Glutamatergic neuron (in vitro differentiated cells): ENCODE measurements around the gene TAF1L. TPM values are rescaled to one million over a fixed set of nuclear protein-coding genes. Genes with fewer than 3 reads are reported as not detected.
"Not testable (repeated sequence)": the region's sequence is repeated elsewhere in the genome, so short reads cannot be mapped to it uniquely, and the experiment has no call there.

ENCODE experiments used
- DNase-seq: peaks from one replicate; pipeline ENCODE4 v3.0.0; 2022
- H3K27ac Mint-ChIP-seq: one replicate; pipeline ENCODE4 v1.8.0; 2020; ENCODE audit warnings: mild to moderate bottlenecking, mixed read lengths, inconsistent platforms; ENCODE audit not compliant: unreplicated experiment
- H3K27me3 Mint-ChIP-seq: one replicate; pipeline ENCODE4 v1.8.0; 2020; ENCODE audit warnings: mild to moderate bottlenecking, moderate library complexity, mixed read lengths, inconsistent platforms; ENCODE audit not compliant: unreplicated experiment
- H3K36me3 Mint-ChIP-seq: one replicate; pipeline ENCODE4 v1.8.0; 2020; ENCODE audit warnings: mild to moderate bottlenecking, mixed read lengths, inconsistent platforms; ENCODE audit not compliant: unreplicated experiment
- H3K4me1 Mint-ChIP-seq: one replicate; pipeline ENCODE4 v1.8.0; 2020; ENCODE audit warnings: mild to moderate bottlenecking, low read depth, mixed read lengths, inconsistent platforms; ENCODE audit not compliant: unreplicated experiment
- H3K4me3 Mint-ChIP-seq: one replicate; pipeline ENCODE4 v1.8.0; 2020; ENCODE audit warnings: mild to moderate bottlenecking, mixed read lengths, inconsistent platforms; ENCODE audit not compliant: unreplicated experiment
- H3K9me3 Mint-ChIP-seq: one replicate; pipeline ENCODE4 v1.8.0; 2020; ENCODE audit warnings: mild to moderate bottlenecking, moderate library complexity, mixed read lengths, inconsistent platforms; ENCODE audit not compliant: unreplicated experiment
- CTCF ChIP-seq: fragments of 200-600 bp; sonication (generic); IDR thresholded peaks from one replicate; pipeline ENCODE4 v1.5.0; 2021; ENCODE audit not compliant: partially characterized antibody, unreplicated experiment
- total RNA-seq: library from RNA; stranded (reverse); fragmentation: NEBNext Ultra II Directional; extraction: Animal tissue kit (Norgen Biotek cat#: 25700); gene quantifications from one replicate; pipeline ENCODE4 v1.2.1, GENCODE V29; 2021; ENCODE audit not compliant: unreplicated experiment

The TAF1L gene
- total RNA-seq, 1 donor from 2014 or later: not detected

GRCh38 chr9:32665101-32665500 is 29.6 kb upstream of the TAF1L start:
- H3K27me3 Mint-ChIP-seq: peaks cover 2% of the 10 kb centered on the region
- H3K36me3 Mint-ChIP-seq: no peaks in the 10 kb centered on the region
- peaks cover 6% of the 10 kb centered on the region for H3K9me3 Mint-ChIP-seq
- H3K4me1 Mint-ChIP-seq: no peaks in the 10 kb centered on the region
- no peak for DNase-seq
- no peak for TF ChIP-seq CTCF
- no peak overlapping the region for H3K27ac Mint-ChIP-seq
- H3K4me3 Mint-ChIP-seq: no peak overlapping the region

GRCh38 chr9:32663741-32664140 is 28.3 kb upstream of the TAF1L start:
- TF ChIP-seq CTCF: no peak
- peaks cover 2% of the 10 kb centered on the region for H3K27me3 Mint-ChIP-seq
- H3K4me1 Mint-ChIP-seq: no peaks in the 10 kb centered on the region
- no peak overlapping the region for H3K4me3 Mint-ChIP-seq
- no peak for DNase-seq
- peaks cover 6% of the 10 kb centered on the region for H3K9me3 Mint-ChIP-seq
- no peak overlapping the region for H3K27ac Mint-ChIP-seq
- H3K36me3 Mint-ChIP-seq: no peaks in the 10 kb centered on the region

- Mint-ChIP-seq H3K4me1 (no peaks in the 10 kb centered on the region), H3K36me3 (no peaks in the 10 kb centered on the region)
Measured at GRCh38 chr9:32647671-32648070, 12.2 kb upstream of the TAF1L start.

GRCh38 chr9:32644698-32645097 is 9.2 kb upstream of the TAF1L start:
- Mint-ChIP-seq H3K4me1 (no peaks in the 10 kb centered on the region), H3K27ac (no peak overlapping the region), H3K36me3 (no peaks in the 10 kb centered on the region), H3K4me3 (no peak overlapping the region), H3K9me3 (peaks cover 2% of the 10 kb centered on the region), H3K27me3 (peaks cover 2% of the 10 kb centered on the region)
- DNase-seq: no peak
- no peak for TF ChIP-seq CTCF

More at GRCh38 chr9:32647671-32648070, 12.2 kb upstream of the TAF1L start:
- no peak for TF ChIP-seq CTCF
- no peak overlapping the region for H3K27ac Mint-ChIP-seq
- H3K27me3 Mint-ChIP-seq: peaks cover 2% of the 10 kb centered on the region
- peaks cover 2% of the 10 kb centered on the region for H3K9me3 Mint-ChIP-seq
- no peak for DNase-seq
- no peak overlapping the region for H3K4me3 Mint-ChIP-seq

GRCh38 chr9:32633151-32633550 is 2.3 kb downstream of the TAF1L start:
- not testable (repeated sequence) for H3K27ac Mint-ChIP-seq, H3K9me3 Mint-ChIP-seq, H3K27me3 Mint-ChIP-seq, DNase-seq, H3K36me3 Mint-ChIP-seq, H3K4me1 Mint-ChIP-seq, H3K4me3 Mint-ChIP-seq

GRCh38 chr9:32631991-32632390 is 3.5 kb downstream of the TAF1L start:
- Mint-ChIP-seq H3K9me3 (no peaks in the 10 kb centered on the region), H3K4me1 (no peaks in the 10 kb centered on the region), H3K27me3 (peaks cover 1% of the 10 kb centered on the region), H3K36me3 (no peaks in the 10 kb centered on the region), H3K4me3 (no peak overlapping the region), H3K27ac (no peak overlapping the region)
- no peak for DNase-seq
- no peak for TF ChIP-seq CTCF
